HepG2 (cell line): ENCODE data around the gene FAHD2A. TPM values are rescaled to one million over a fixed set of nuclear protein-coding genes. Genes with fewer than 3 reads are reported as not detected.

Experiments
- ADNP ChIP-seq: sonication (generic); formaldehyde crosslinking; IDR thresholded peaks from 2 replicates; pipeline ENCODE4 v1.4.0; 2020; ENCODE audit warnings: missing genetic modification reagents
- ATM ChIP-seq: fragments of 450-650 bp; IDR thresholded peaks from 2 replicates; pipeline ENCODE4 v1.7.1; 2017; ENCODE audit warnings: mild to moderate bottlenecking, borderline replicate concordance
- GATAD1 ChIP-seq: IDR thresholded peaks from 2 replicates; pipeline ENCODE4 v1.6.1; 2016; ENCODE audit warnings: missing genetic modification reagents, missing compliant biosample characterization
- HNRNPL ChIP-seq: fragments of 200-400 bp; formaldehyde crosslinking; IDR thresholded peaks from 2 replicates; pipeline ENCODE4 v1.6.1; 2017; ENCODE audit warnings: mild to moderate bottlenecking, low read depth, low read length
- MYNN ChIP-seq: sonication (generic); formaldehyde crosslinking; IDR thresholded peaks from 2 replicates; pipeline ENCODE4 v1.4.0; 2020; ENCODE audit warnings: mild to moderate bottlenecking, low read depth, missing genetic modification reagents
- PITX1 ChIP-seq: sonication (generic); formaldehyde crosslinking; IDR thresholded peaks from 2 replicates; pipeline ENCODE4 v1.5.1; 2020; ENCODE audit warnings: mild to moderate bottlenecking, missing genetic modification reagents
- SMC3 ChIP-seq: IDR thresholded peaks from 2 replicates; pipeline ENCODE4 v1.6.1; 2011; ENCODE audit warnings: low read length, improper control_type of control experiment
- SMYD3 ChIP-seq: sonication (generic); formaldehyde crosslinking; IDR thresholded peaks from 2 replicates; pipeline ENCODE4 v1.8.1; 2023; ENCODE audit warnings: mild to moderate bottlenecking, missing genetic modification reagents
- TCF12 ChIP-seq, 2 experiments: fragments of 450-650 bp in 1 of 2; sonication (generic) in 1 of 2; formaldehyde crosslinking in 1 of 2; IDR thresholded peaks; 2 replicates each; pipeline versions ENCODE4 v1.6.1 to v1.8.0; 2017 to 2022; ENCODE audit warnings: antibody characterized with exemption in 1 of 2, mild to moderate bottlenecking in 1 of 2, missing genetic modification reagents in 1 of 2, moderate library complexity in 1 of 2
- ZNF326 ChIP-seq: sonication (generic); formaldehyde crosslinking; IDR thresholded peaks from 2 replicates; pipeline ENCODE4 v1.4.0; 2020; ENCODE audit warnings: missing genetic modification reagents, borderline replicate concordance
- ZNF337 ChIP-seq: sonication (generic); formaldehyde crosslinking; IDR thresholded peaks from 2 replicates; pipeline ENCODE4 v1.5.1; 2020; ENCODE audit warnings: missing genetic modification reagents, low read depth, mild to moderate bottlenecking, borderline replicate concordance
- ZNF563 ChIP-seq: sonication (generic); formaldehyde crosslinking; IDR thresholded peaks from 2 replicates; pipeline ENCODE4 v1.8.0; 2022; ENCODE audit warnings: mild to moderate bottlenecking, moderate library complexity, missing genetic modification reagents
- ZNF644 ChIP-seq: IDR thresholded peaks from 2 replicates; pipeline ENCODE4 v1.6.1; 2016; ENCODE audit warnings: low read depth
- ZNF720 ChIP-seq: sonication (generic); formaldehyde crosslinking; IDR thresholded peaks from 2 replicates; pipeline ENCODE4 v1.4.0; 2020; ENCODE audit warnings: missing genetic modification reagents
- polyA plus RNA-seq, 8 experiments: library from polyadenylated mRNA; depleted of rRNA in 3 of 8; stranded (reverse) in 7 of 8; unstranded in 1 of 8; fragments of >200 nt; fragmentation: Illumina TruSeq in 4 of 8; extraction: Trizol in 4 of 8; gene quantifications; 2 replicates each; pipeline versions ENCODE4 v1.2.1 to v1.2.3, GENCODE V29; 2011 to 2016; ENCODE audit warnings: low read depth in 4 of 8, missing spikeins in 1 of 8, mixed read lengths in 1 of 8; ENCODE audit not compliant: insufficient read depth in 1 of 8
- total RNA-seq, 5 experiments: library from RNA; depleted of rRNA; stranded (reverse); fragments of >200 nt; fragmentation: Illumina TruSeq; extraction: Trizol; gene quantifications; 2 replicates each; pipeline ENCODE4 v1.2.3, GENCODE V29; 2016; ENCODE audit warnings: low read depth in 1 of 5
- TF ChIP-seq, protein P1 (sequence below): sonication (generic); formaldehyde crosslinking; IDR thresholded peaks from 2 replicates; pipeline ENCODE4 v1.5.0; 2020; ENCODE audit warnings: mild to moderate bottlenecking, low read depth, missing genetic modification reagents, borderline replicate concordance
- TF ChIP-seq, protein P2 (sequence below): sonication (generic); formaldehyde crosslinking; IDR thresholded peaks from 2 replicates; pipeline ENCODE4 v1.4.0; 2020; ENCODE audit warnings: missing genetic modification reagents, low read depth, mild to moderate bottlenecking, borderline replicate concordance
- TF ChIP-seq, protein P3 (sequence below): IDR thresholded peaks from 2 replicates; pipeline ENCODE4 v1.6.1; 2016
- TF ChIP-seq, protein P4 (sequence below), 2 experiments: fragments of 450-650 bp in 1 of 2; sonication (generic) in 1 of 2; formaldehyde crosslinking; IDR thresholded peaks; 2 replicates each; pipeline versions ENCODE4 v1.5.0 to v1.8.0; 2020 to 2022; ENCODE audit warnings: mild to moderate bottlenecking in 1 of 2, missing genetic modification reagents in 1 of 2
- TF ChIP-seq, protein P5 (sequence below): sonication (generic); formaldehyde crosslinking; IDR thresholded peaks from 2 replicates; pipeline ENCODE4 v1.8.0; 2022; ENCODE audit warnings: missing genetic modification reagents, mild to moderate bottlenecking, moderate library complexity, borderline replicate concordance
- TF ChIP-seq, protein P6 (sequence below): sonication (generic); formaldehyde crosslinking; IDR thresholded peaks from 2 replicates; pipeline ENCODE4 v1.4.0; 2020; ENCODE audit warnings: missing genetic modification reagents
- TF ChIP-seq, protein P7 (sequence below): sonication (generic); formaldehyde crosslinking; IDR thresholded peaks from 2 replicates; pipeline ENCODE4 v1.4.0; 2020; ENCODE audit warnings: missing genetic modification reagents

The FAHD2A gene
- total and polyA plus RNA-seq, 2 of the 13 experiments (the other 11 are each of a cell fraction or from before 2014, with no cell fraction given): 34.0 to 44.2 TPM

DNA sequence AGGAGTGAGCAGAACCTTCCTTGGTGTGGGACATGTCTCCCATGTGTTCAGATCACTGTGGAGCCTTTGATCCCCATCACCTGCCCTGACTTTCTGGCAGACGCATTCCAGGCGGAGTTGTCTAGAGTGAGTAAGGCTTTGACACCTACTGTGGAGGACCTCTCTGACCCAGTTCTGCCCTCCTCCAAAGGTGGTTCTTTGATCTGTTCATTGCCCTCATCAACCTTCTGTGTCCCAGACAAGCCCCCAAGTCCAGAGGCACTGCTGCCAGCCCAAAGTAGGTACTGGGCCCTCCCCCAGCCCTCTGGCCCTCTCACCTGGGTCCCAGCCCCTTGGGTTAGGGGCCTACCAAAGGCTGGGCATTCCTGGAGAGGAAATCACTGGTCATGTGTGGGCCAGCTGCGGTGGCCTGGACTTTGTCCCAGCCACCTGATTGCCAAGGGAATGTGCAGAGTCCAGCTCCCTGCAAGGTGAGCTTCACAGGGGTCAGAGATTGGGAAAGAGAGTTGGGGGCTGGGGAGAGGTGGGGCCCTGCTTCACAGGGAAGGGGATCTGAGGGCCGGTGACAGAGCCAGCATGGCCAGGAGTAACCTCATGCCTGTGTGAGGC, 12.1 kb upstream of the FAHD2A start (continued):
- TF ChIP-seq ZNF337: 0 out of 2 replicates have a peak, but pooled peaks have one; percentile 51
- TF ChIP-seq ZNF644 (CRISPR knock-in tag): peak; percentile 83
- no peak for TF ChIP-seq TCF12 (IDR thresholded peaks at IDR 0.05)
- peak; percentile 91; the same call in 1 of the 2 replicates for TF ChIP-seq TCF12 (CRISPR knock-in tag; IDR thresholded peaks at IDR 0.05)
- TF ChIP-seq, protein P1, sequence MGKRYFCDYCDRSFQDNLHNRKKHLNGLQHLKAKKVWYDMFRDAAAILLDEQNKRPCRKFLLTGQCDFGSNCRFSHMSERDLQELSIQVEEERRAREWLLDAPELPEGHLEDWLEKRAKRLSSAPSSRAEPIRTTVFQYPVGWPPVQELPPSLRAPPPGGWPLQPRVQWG (CRISPR knock-in tag): no peak
- no peak for TF ChIP-seq ATM
- TF ChIP-seq, protein P2, sequence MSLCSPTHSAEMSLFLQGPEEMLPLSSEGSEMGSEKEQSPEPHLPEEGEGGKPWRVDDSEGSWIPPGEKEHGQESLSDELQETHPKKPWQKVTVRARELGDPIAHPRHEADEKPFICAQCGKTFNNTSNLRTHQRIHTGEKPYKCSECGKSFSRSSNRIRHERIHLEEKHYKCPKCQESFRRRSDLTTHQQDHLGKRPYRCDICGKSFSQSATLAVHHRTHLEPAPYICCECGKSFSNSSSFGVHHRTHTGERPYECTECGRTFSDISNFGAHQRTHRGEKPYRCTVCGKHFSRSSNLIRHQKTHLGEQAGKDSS (CRISPR knock-in tag): 0 out of 2 replicates have a peak, but pooled peaks have one; percentile 66
- TF ChIP-seq, protein P3, sequence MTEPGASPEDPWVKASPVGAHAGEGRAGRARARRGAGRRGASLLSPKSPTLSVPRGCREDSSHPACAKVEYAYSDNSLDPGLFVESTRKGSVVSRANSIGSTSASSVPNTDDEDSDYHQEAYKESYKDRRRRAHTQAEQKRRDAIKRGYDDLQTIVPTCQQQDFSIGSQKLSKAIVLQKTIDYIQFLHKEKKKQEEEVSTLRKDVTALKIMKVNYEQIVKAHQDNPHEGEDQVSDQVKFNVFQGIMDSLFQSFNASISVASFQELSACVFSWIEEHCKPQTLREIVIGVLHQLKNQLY (CRISPR knock-in tag): peak; percentile 96
- TF ChIP-seq, protein P4, sequence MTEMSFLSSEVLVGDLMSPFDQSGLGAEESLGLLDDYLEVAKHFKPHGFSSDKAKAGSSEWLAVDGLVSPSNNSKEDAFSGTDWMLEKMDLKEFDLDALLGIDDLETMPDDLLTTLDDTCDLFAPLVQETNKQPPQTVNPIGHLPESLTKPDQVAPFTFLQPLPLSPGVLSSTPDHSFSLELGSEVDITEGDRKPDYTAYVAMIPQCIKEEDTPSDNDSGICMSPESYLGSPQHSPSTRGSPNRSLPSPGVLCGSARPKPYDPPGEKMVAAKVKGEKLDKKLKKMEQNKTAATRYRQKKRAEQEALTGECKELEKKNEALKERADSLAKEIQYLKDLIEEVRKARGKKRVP (CRISPR knock-in tag; IDR thresholded peaks at IDR 0.05): no peak
- no peak for TF ChIP-seq ZNF563 (CRISPR knock-in tag)
- no peak for TF ChIP-seq ZNF326
- TF ChIP-seq PITX1 (CRISPR knock-in tag): peak; percentile 73; the same call in 1 of the 2 replicates
- TF ChIP-seq, protein P5, sequence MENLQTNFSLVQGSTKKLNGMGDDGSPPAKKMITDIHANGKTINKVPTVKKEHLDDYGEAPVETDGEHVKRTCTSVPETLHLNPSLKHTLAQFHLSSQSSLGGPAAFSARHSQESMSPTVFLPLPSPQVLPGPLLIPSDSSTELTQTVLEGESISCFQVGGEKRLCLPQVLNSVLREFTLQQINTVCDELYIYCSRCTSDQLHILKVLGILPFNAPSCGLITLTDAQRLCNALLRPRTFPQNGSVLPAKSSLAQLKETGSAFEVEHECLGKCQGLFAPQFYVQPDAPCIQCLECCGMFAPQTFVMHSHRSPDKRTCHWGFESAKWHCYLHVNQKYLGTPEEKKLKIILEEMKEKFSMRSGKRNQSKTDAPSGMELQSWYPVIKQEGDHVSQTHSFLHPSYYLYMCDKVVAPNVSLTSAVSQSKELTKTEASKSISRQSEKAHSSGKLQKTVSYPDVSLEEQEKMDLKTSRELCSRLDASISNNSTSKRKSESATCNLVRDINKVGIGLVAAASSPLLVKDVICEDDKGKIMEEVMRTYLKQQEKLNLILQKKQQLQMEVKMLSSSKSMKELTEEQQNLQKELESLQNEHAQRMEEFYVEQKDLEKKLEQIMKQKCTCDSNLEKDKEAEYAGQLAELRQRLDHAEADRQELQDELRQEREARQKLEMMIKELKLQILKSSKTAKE (CRISPR knock-in tag): peak; percentile 52; the same call in 1 of the 2 replicates
- TF ChIP-seq, protein P6, sequence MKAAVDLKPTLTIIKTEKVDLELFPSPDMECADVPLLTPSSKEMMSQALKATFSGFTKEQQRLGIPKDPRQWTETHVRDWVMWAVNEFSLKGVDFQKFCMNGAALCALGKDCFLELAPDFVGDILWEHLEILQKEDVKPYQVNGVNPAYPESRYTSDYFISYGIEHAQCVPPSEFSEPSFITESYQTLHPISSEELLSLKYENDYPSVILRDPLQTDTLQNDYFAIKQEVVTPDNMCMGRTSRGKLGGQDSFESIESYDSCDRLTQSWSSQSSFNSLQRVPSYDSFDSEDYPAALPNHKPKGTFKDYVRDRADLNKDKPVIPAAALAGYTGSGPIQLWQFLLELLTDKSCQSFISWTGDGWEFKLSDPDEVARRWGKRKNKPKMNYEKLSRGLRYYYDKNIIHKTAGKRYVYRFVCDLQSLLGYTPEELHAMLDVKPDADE (CRISPR knock-in tag): no peak
- TF ChIP-seq GATAD1 (CRISPR knock-in tag): peak; percentile 51; the same call in 1 of the 2 replicates
- no peak for TF ChIP-seq ADNP (CRISPR knock-in tag)
- 0 out of 2 replicates have a peak, but pooled peaks have one; percentile 53 for TF ChIP-seq HNRNPL
- TF ChIP-seq SMC3: peak; percentile 17; the same call in 1 of the 2 replicates
- TF ChIP-seq SMYD3 (CRISPR knock-in tag): no peak
- TF ChIP-seq, protein P7, sequence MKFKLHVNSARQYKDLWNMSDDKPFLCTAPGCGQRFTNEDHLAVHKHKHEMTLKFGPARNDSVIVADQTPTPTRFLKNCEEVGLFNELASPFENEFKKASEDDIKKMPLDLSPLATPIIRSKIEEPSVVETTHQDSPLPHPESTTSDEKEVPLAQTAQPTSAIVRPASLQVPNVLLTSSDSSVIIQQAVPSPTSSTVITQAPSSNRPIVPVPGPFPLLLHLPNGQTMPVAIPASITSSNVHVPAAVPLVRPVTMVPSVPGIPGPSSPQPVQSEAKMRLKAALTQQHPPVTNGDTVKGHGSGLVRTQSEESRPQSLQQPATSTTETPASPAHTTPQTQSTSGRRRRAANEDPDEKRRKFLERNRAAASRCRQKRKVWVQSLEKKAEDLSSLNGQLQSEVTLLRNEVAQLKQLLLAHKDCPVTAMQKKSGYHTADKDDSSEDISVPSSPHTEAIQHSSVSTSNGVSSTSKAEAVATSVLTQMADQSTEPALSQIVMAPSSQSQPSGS (CRISPR knock-in tag): peak; percentile 67
- TF ChIP-seq MYNN: no peak
- no peak for TF ChIP-seq ZNF720 (CRISPR knock-in tag)
